Endothelial cell of umbilical vein (primary cell): ENCODE results near the gene SBF1. TPM values are rescaled to one million over a fixed set of nuclear protein-coding genes. Genes with fewer than 3 reads are reported as not detected.
A peak's percentile ranks its signal among the peaks of the same experiment; 100 is the strongest.

ENCODE experiments used
- BruUV-seq: library from RNA; stranded (reverse); fragments of 400-500 nt; replicated peaks from 2 replicates; lab custom pipeline; 2021; lab: Mats Ljungman, UMichigan
- CTCF ChIA-PET: fragments of 300-600, 350-600 bp; sonication (Branson Sonifier 250); formaldehyde crosslinking; loops from one replicate; lab custom pipeline; 2021; ENCODE audit warnings: antibody characterized with exemption, inconsistent platforms; lab: Charles Lee
- POLR2A ChIA-PET: fragments of 300-600, 350-600 bp; sonication (Branson Sonifier 250); formaldehyde crosslinking; loops from one replicate; lab custom pipeline; 2021; ENCODE audit warnings: antibody characterized with exemption, inconsistent platforms; lab: Charles Lee
- DNase-seq: peaks from one replicate; pipeline ENCODE4 v3.0.0-alpha.2; 2011; ENCODE audit warnings: low read depth, low spot score
- FAIRE-seq: peaks from 2 replicates; lab custom pipeline; 2011; peaks lifted over from hg19 to GRCh38; lab: Jason Lieb, UNC
- H2AFZ ChIP-seq: 2 replicates; pipeline ENCODE4 v1.6.0; 2012; ENCODE audit warnings: low read depth, low read length, control low read depth, inconsistent platforms
- H3K27ac ChIP-seq: 2 replicates; pipeline ENCODE4 v1.5.1; 2011; ENCODE audit warnings: low read depth, mild to moderate bottlenecking, control low read depth, low read length, moderate library complexity; ENCODE audit not compliant: insufficient read depth
- H3K27me3 ChIP-seq, 2 experiments: 2 replicates each; pipeline versions ENCODE4 v1.6.0 to v1.6.1; 2011; ENCODE audit warnings: low read length in 2 of 2, mixed read lengths in 1 of 2; ENCODE audit not compliant: control insufficient read depth in 2 of 2, insufficient read depth in 2 of 2
- H3K36me3 ChIP-seq, 2 experiments: 2 replicates in 1 of 2; 3 replicates in 1 of 2; pipeline ENCODE4 v1.5.1; 2011; ENCODE audit warnings: low read length in 2 of 2, mild to moderate bottlenecking in 1 of 2, moderate library complexity in 1 of 2; ENCODE audit not compliant: control insufficient read depth in 2 of 2, insufficient read depth in 2 of 2; ENCODE audit errors: extremely low read depth in 1 of 2
- H3K4me1 ChIP-seq: 3 replicates; pipeline ENCODE4 v1.5.1; 2011; ENCODE audit warnings: mild to moderate bottlenecking, low read length; ENCODE audit not compliant: control insufficient read depth, insufficient read depth; ENCODE audit errors: extremely low read depth
- H3K4me2 ChIP-seq: 2 replicates; pipeline ENCODE4 v1.6.1; 2011; ENCODE audit warnings: low read length, control low read depth, mixed read lengths; ENCODE audit not compliant: insufficient read depth
- H3K4me3 ChIP-seq, 3 experiments: fragments of 200-600 bp in 1 of 3; sonication (generic), shearing (Covaris generic) in 1 of 3; replicated peaks in 1 of 3; 2 replicates each; pipeline ENCODE4 v1.5.1; 2011 to 2016; ENCODE audit warnings: control low read depth in 3 of 3, low read length in 3 of 3, mild to moderate bottlenecking in 2 of 3, inconsistent platforms in 1 of 3, low read depth in 1 of 3, moderate library complexity in 1 of 3; ENCODE audit not compliant: insufficient read depth in 1 of 3
- H3K79me2 ChIP-seq: 2 replicates; pipeline ENCODE4 v1.6.0; 2012; ENCODE audit warnings: low read length, inconsistent platforms; ENCODE audit not compliant: control insufficient read depth, insufficient read depth
- H3K9ac ChIP-seq: replicated peaks from 2 replicates; pipeline ENCODE3; 2011; ENCODE audit warnings: low read length, control low read depth; ENCODE audit not compliant: insufficient read depth; ENCODE audit errors: extremely low read depth
- H3K9me1 ChIP-seq: replicated peaks from 3 replicates; pipeline ENCODE4 v1.6.0; 2011; ENCODE audit warnings: mild to moderate bottlenecking, low read length; ENCODE audit not compliant: control insufficient read depth, insufficient read depth; ENCODE audit errors: extremely low read depth
- H3K9me3 ChIP-seq: replicated peaks from 2 replicates; pipeline ENCODE4 v1.5.1; 2012; ENCODE audit warnings: low read length, inconsistent platforms; ENCODE audit not compliant: control insufficient read depth, insufficient read depth
- H4K20me1 ChIP-seq: replicated peaks from 2 replicates; pipeline ENCODE3; 2011; ENCODE audit warnings: mild to moderate bottlenecking, low read length; ENCODE audit not compliant: control insufficient read depth, insufficient read depth; ENCODE audit errors: extremely low read depth
- CTCF ChIP-seq, 2 donors: IDR thresholded peaks; 1 replicate in 1 of 2; 2 replicates in 1 of 2; pipeline ENCODE4 v1.5.1; 2011; ENCODE audit warnings: low read length in 2 of 2, mild to moderate bottlenecking in 2 of 2, moderate library complexity in 2 of 2, control low read depth in 1 of 2, inconsistent platforms in 1 of 2, low read depth in 1 of 2; ENCODE audit not compliant: insufficient read depth in 1 of 2; ENCODE audit errors: extremely low read depth in 1 of 2
- JUN ChIP-seq: IDR thresholded peaks from 2 replicates; pipeline ENCODE4 v1.6.1; 2011; ENCODE audit warnings: borderline replicate concordance, low read depth; ENCODE audit not compliant: insufficient read length, insufficient read depth
- MAX ChIP-seq: IDR thresholded peaks from 2 replicates; pipeline ENCODE4 v1.6.1; 2011; ENCODE audit not compliant: insufficient read depth, insufficient read length
- MYC ChIP-seq: IDR thresholded peaks from one replicate; pipeline ENCODE4 v1.6.1; 2011; ENCODE audit warnings: mild to moderate bottlenecking, low read depth, low read length
- dilution Hi-C: fragments of 300-500 bp; cut with MboI; formaldehyde crosslinking; loops from one replicate; pipeline ENCODE4 v1.15.0; 2019; ENCODE audit warnings: low sequenced_read_pairs; ENCODE audit not compliant: extremely low pct_ligation_motif_present
- intact Hi-C: fragments of 100-400 bp; cut with micrococcal nuclease; formaldehyde crosslinking; loops from one replicate; pipeline ENCODE4 v1.10.0; 2022
- polyA plus RNA-seq, 4 experiments: library from polyadenylated mRNA; depleted of rRNA in 3 of 4; stranded (reverse) in 3 of 4; unstranded in 1 of 4; fragments of >200 nt; gene quantifications; 2 replicates each; pipeline versions ENCODE4 v1.2.1 to v1.2.3, GENCODE V29; 2011 to 2012; ENCODE audit warnings: missing spikeins in 1 of 4
- total RNA-seq: library from RNA; stranded (reverse); gene quantifications from 2 replicates; pipeline ENCODE4 v1.2.3, GENCODE V29; 2021

SBF1 gene
- total and polyA plus RNA-seq, 2 donors (not counting 3 experiments of a cell fraction or from before 2014, with no cell fraction given), result 36.3 to 68.6 TPM

- TSS peak; percentile 9 for BruUV-seq
- intact Hi-C loops (no loop called here), dilution Hi-C loops (no loop called here)
- H3K9me3 ChIP-seq, result no peaks in the 10 kb centered on the region
- no peaks in the 10 kb centered on the region for H4K20me1 ChIP-seq
- TF ChIP-seq MYC (no peak), JUN (no peak), CTCF (IDR thresholded peaks at IDR 0.05; ENCODE audit: extremely low read depth in 1 of 2, insufficient read depth in 1 of 2, low read depth in 1 of 2, low read length in 2 of 2) (no peak), MAX (no peak)
- H3K4me1 ChIP-seq, result peaks cover 6% of the 10 kb centered on the region
- H3K27me3 ChIP-seq, result no peaks in the 10 kb centered on the region
- no peak overlapping the region for H3K9ac ChIP-seq
- POLR2A ChIA-PET, result interaction anchor here (0.6 kb wide), 1 partner anchor 150 kb away, joined by 3 read pairs; no protein-coding TSS in a partner anchor
- H3K4me2 ChIP-seq, result no peak overlapping the region
- H3K79me2 ChIP-seq, result no peaks in the 10 kb centered on the region
- no peak overlapping the region for H3K27ac ChIP-seq
- H3K36me3 ChIP-seq, result peaks cover 3 to 45% of the 10 kb centered on the region in 2 experiments
- no peak overlapping the region for H2AFZ ChIP-seq
- no peak overlapping the region for H3K4me3 ChIP-seq
- DNase-seq, result peak; percentile 62
- no peaks in the 10 kb centered on the region for H3K9me1 ChIP-seq
- peak; percentile 31 for FAIRE-seq
- CTCF ChIA-PET, result interaction anchor here (0.6 to 1.6 kb wide), 3 partner anchors 53 to 176 kb away, joined by 3 to 9 read pairs (median 3); partner anchors contain the start of gene SCO2
Measured at GRCh38 chr22:50444663-50445062, 30.2 kb downstream of the SBF1 start.
